ENCODE data around the gene TNIK.

DNA sequence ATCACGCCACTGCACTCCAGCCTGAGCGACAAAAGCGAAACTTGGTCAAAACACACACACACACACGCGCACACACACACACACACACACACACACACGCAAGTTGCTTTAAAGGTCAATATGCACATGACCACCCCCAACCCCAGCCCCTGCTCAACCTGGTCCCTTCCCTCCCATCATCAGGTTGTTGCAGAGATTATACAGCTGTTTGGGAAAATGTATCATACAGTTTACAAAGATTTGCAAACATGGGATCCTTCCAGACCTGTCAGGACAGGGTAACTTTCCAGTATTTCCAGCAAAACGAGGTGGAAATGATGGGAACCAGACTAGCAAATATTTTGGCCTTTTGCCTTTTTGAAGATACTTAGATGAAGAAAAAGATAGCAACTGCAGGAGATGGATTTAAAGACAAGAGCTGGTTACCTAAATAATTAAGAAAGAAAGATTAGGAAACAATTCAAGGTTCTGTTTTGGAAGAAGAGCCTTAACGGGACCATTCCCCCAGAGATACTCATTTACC is 80.2 kb downstream of the TNIK start:
- TF ChIP-seq, protein P1, sequence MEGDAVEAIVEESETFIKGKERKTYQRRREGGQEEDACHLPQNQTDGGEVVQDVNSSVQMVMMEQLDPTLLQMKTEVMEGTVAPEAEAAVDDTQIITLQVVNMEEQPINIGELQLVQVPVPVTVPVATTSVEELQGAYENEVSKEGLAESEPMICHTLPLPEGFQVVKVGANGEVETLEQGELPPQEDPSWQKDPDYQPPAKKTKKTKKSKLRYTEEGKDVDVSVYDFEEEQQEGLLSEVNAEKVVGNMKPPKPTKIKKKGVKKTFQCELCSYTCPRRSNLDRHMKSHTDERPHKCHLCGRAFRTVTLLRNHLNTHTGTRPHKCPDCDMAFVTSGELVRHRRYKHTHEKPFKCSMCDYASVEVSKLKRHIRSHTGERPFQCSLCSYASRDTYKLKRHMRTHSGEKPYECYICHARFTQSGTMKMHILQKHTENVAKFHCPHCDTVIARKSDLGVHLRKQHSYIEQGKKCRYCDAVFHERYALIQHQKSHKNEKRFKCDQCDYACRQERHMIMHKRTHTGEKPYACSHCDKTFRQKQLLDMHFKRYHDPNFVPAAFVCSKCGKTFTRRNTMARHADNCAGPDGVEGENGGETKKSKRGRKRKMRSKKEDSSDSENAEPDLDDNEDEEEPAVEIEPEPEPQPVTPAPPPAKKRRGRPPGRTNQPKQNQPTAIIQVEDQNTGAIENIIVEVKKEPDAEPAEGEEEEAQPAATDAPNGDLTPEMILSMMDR (conservative IDR thresholded peaks at IDR 0.05; ENCODE audit: low read depth, low read length) = no peak
- TF ChIP-seq EZH2 (IDR thresholded peaks at IDR 0.05; ENCODE audit: low read length, unreplicated experiment) = no peak
- TF ChIP-seq EZH2phosphoT487 (IDR thresholded peaks at IDR 0.05; ENCODE audit: borderline replicate concordance, low read length) = no peak
